Measurements from ENCODE around the gene CCNQ. TPM values are rescaled to one million over a fixed set of nuclear protein-coding genes. Genes with fewer than 3 reads are reported as not detected.

CCNQ gene
- total and polyA plus RNA-seq, 10 of the 15 experiments (the other 5 are each of a cell fraction or from before 2014, with no cell fraction given), result 0.45 to 36.2 (median 18.2) TPM

GRCh38 chrX:153551135-153551534 lies 47.8 kb downstream of the CCNQ start:
- no peaks in the 10 kb centered on the region for H3K79me2 ChIP-seq (ENCODE audit: control insufficient read depth, insufficient read depth, low read length)
- ATAC-seq, result no peak
- BruUV-seq (replicated peaks), result no TSS peak
- no peak overlapping the region for H3K27ac ChIP-seq (ENCODE audit: control insufficient read depth, insufficient read depth)
- no peak overlapping the region for H3K4me2 ChIP-seq (ENCODE audit: control insufficient read depth, insufficient read depth)
- H3K36me3 ChIP-seq (ENCODE audit: control insufficient read depth in 2 of 2, insufficient read depth in 2 of 2, low read length in 1 of 2), result no peaks in the 10 kb centered on the region
- H3K4me3 ChIP-seq, result no peak overlapping the region
- CTCF ChIA-PET, result interaction anchor here (3.0 to 4.5 kb wide), 2 partner anchors 12 to 117 kb away, joined by 11 to 28 read pairs; no protein-coding TSS in a partner anchor
- H4K20me1 ChIP-seq (ENCODE audit: control insufficient read depth, insufficient read depth), result no peaks in the 10 kb centered on the region
- intact Hi-C loops (cut with micrococcal nuclease; ENCODE audit: unreplicated experiment) (no loop called here), in situ Hi-C loops (cut with MboI) (loop anchor here (5.0 kb wide), 1 partner anchor 106 kb away; no protein-coding TSS in a partner anchor)
- no peak for DNase-seq (ENCODE audit: low read depth, low spot score)
- POLR2A ChIA-PET, result no interaction called here
- SMC1A ChIA-PET (ENCODE audit: uncharacterized antibody, unreplicated experiment), result interaction anchor here (0.9 kb wide), 1 partner anchor 116 kb away, joined by 3 read pairs; no protein-coding TSS in a partner anchor
- no peaks in the 10 kb centered on the region for H3K27me3 ChIP-seq (replicated peaks in 1 of 2; ENCODE audit: control insufficient read depth in 2 of 2, insufficient read depth in 2 of 2, low read length in 1 of 2)
- RAD21 ChIA-PET (ENCODE audit: unreplicated experiment), result no interaction called here
- TF ChIP-seq WRNIP1 (IDR thresholded peaks at IDR 0.05; ENCODE audit: borderline replicate concordance, low read depth, low read length) (no peak), SPI1 (IDR thresholded peaks at IDR 0.05; ENCODE audit: borderline replicate concordance, insufficient read depth, low read depth, low read length) (no peak), CBFB (IDR thresholded peaks at IDR 0.05; ENCODE audit: low read depth) (no peak), NFXL1 (IDR thresholded peaks at IDR 0.05; ENCODE audit: borderline replicate concordance) (no peak), TCF3 (IDR thresholded peaks at IDR 0.05; ENCODE audit: borderline replicate concordance, insufficient read depth, low read depth, low read length) (no peak), E2F4 (IDR thresholded peaks at IDR 0.05; ENCODE audit: low read depth, low read length) (no peak), MYC (IDR thresholded peaks at IDR 0.05; ENCODE audit: insufficient read depth, insufficient read length, insufficient replicate concordance, low read length, severe bottlenecking) (no peak), CHD1 (IDR thresholded peaks at IDR 0.05; ENCODE audit: low read depth, low read length) (no peak), NBN (IDR thresholded peaks at IDR 0.05) (no peak), ZBTB40 (IDR thresholded peaks at IDR 0.05; ENCODE audit: borderline replicate concordance) (no peak), ATF3 (IDR thresholded peaks at IDR 0.05; ENCODE audit: borderline replicate concordance, extremely low read depth, low read depth, low read length) (no peak), CBX5 (IDR thresholded peaks at IDR 0.05; ENCODE audit: low read depth) (no peak), DPF2 (IDR thresholded peaks at IDR 0.05) (no peak), NR2C2 (IDR thresholded peaks at IDR 0.05; ENCODE audit: borderline replicate concordance, control insufficient read depth, insufficient read length, low read depth) (no peak), POU2F2 (IDR thresholded peaks at IDR 0.05; ENCODE audit: borderline replicate concordance, low read depth, low read length) (no peak), TAF1 (IDR thresholded peaks at IDR 0.05; ENCODE audit: borderline replicate concordance, low read depth, low read length) (no peak), CHD2 (IDR thresholded peaks at IDR 0.05; ENCODE audit: borderline replicate concordance, low read depth, low read length) (no peak), BCL3 (IDR thresholded peaks at IDR 0.05; ENCODE audit: borderline replicate concordance, insufficient read depth, low read depth, low read length, poor library complexity, severe bottlenecking) (no peak)
- H3K4me1 ChIP-seq (ENCODE audit: control insufficient read depth, insufficient read depth, low read length), result no peaks in the 10 kb centered on the region
- H3K9ac ChIP-seq (ENCODE audit: control insufficient read depth, insufficient read depth, low read length), result no peak overlapping the region
- no peak overlapping the region for H2AFZ ChIP-seq (ENCODE audit: control insufficient read depth, low read depth, low read length)
- H3K9me3 ChIP-seq (replicated peaks; ENCODE audit: control insufficient read depth, insufficient read depth, low read length), result no peaks in the 10 kb centered on the region
- 14% methylated on average over 5 of the region's 5 CpGs for WGBS (ENCODE audit: insufficient coverage, insufficient replicate concordance, low lambda C conversion rate, missing lambda C conversion rate)
- no peak for FAIRE-seq

All from GM12878 (cell line).